Left lung (tissue), 10 donors: Measurements from ENCODE around the gene GLB1L3. TPM values are rescaled to one million over a fixed set of nuclear protein-coding genes. Genes with fewer than 3 reads are reported as not detected.
A peak's percentile ranks its signal among the peaks of the same experiment; 100 is the strongest.

Source experiments
- ATAC-seq: fragments of 200-7000 bp; cut with Tn5 transposase; one replicate; pipeline ENCODE4 v1.9.1; 2020; ENCODE audit warnings: moderate library complexity
- DNase-seq, 4 donors: peaks; one replicate each; pipeline ENCODE4 v3.0.0-alpha.2; 2013 to 2020
- H3K27ac ChIP-seq, 2 donors: fragments of 200-600 bp; sonication (generic) in 1 of 2; one replicate each; pipeline versions ENCODE4 v1.5.0 to v1.8.0; 2020 to 2021
- H3K27me3 ChIP-seq, 2 donors: fragments of 200-600 bp; sonication (generic) in 1 of 2; one replicate each; pipeline versions ENCODE4 v1.5.0 to v1.8.0; 2020 to 2021
- H3K36me3 ChIP-seq, 2 donors: fragments of 200-600 bp; sonication (generic) in 1 of 2; one replicate each; pipeline versions ENCODE4 v1.5.0 to v1.8.0; 2020 to 2021
- H3K4me1 ChIP-seq, 2 donors: fragments of 200-600 bp; one replicate each; pipeline ENCODE4 v1.8.0; 2021
- H3K4me3 ChIP-seq, 2 donors: fragments of 200-600 bp; sonication (generic) in 1 of 2; one replicate each; pipeline versions ENCODE4 v1.5.0 to v1.8.0; 2020 to 2021; ENCODE audit warnings: mild to moderate bottlenecking in 1 of 2
- H3K9me3 ChIP-seq, 2 donors: fragments of 200-600 bp; sonication (generic) in 1 of 2; one replicate each; pipeline versions ENCODE4 v1.5.0 to v1.8.0; 2020 to 2021
- intact Hi-C, 2 donors: fragments of 100-400 bp; cut with DNase I; formaldehyde crosslinking; loops; one replicate each; pipeline versions ENCODE4 v1.11.2 to v1.14.2; 2022
- polyA plus RNA-seq, 6 donors: library from polyadenylated mRNA; unstranded; fragments of 120-200 nt; gene quantifications; one replicate each; pipeline ENCODE4 v1.2.1, GENCODE V29; 2013; ENCODE audit not compliant: insufficient read length in 6 of 6
- total RNA-seq, 2 donors: library from RNA; stranded (reverse); fragmentation: NEBNext Ultra II Directional; extraction: Animal tissue kit (Norgen Biotek cat#: 25700); gene quantifications; one replicate each; pipeline ENCODE4 v1.2.1, GENCODE V29; 2021
- TF ChIP-seq, protein P1 (sequence below), 2 donors: fragments of 200-600 bp; sonication (generic) in 1 of 2; IDR thresholded peaks; one replicate each; pipeline versions ENCODE4 v1.5.0 to v1.8.0; 2021; ENCODE audit warnings: antibody characterized with exemption in 2 of 2
- donor health status: DM: no; HTN: yes; CAD: no.
- donor health status: DM: no; HTN: no; CAD: no.

The GLB1L3 gene
- total and polyA plus RNA-seq, 8 donors, result 0.10 to 0.29 (median 0.15) TPM; not detected in 2

DNA sequence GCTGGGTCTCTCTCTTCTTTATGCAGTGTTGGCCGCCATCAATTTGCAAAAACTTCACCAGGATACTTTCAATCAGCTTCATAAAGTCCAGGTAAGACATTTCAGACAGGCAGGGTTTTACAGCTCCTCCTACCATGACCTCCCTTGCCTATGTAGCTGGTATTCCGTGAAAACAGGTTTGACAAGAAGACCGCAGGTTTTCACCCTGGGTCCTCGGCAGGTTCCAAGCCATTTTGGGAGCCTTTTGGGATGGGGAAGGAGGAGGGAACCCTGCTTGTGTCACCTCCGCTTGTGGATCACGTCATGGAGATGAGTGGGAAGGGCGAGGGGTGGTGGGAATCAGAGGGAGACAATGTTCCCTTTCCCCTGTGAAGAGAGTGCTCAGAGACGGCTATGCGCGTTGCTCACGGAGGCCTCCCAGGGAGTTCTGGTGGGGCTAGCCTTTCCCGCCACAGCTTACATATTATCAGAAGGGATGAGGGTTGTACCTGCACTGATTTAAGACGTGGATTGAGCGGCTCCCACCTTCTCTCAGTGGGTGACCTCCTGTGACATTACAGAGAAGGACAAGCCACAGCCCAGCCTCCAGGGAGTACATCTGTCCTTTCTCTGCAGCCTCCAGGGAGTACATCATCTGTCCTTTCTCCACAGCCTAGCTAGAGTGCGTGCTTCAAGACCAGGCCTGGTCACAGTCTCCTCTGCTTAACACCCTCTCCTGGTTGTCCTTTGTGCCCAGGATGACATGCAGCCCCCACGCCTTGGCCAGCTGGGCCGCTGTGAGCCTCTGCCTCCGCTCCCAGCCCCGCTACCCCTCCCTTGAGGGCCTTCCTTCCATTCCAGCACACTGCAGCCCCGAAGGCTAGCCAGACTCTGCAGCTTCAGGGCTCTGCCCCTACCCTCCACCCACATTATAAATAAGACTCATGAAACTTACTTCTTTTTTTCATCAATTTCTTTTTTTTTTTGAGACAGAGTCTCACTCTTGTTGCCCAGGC is 17.2 kb downstream of the GLB1L3 start:
- TF ChIP-seq, protein P1, sequence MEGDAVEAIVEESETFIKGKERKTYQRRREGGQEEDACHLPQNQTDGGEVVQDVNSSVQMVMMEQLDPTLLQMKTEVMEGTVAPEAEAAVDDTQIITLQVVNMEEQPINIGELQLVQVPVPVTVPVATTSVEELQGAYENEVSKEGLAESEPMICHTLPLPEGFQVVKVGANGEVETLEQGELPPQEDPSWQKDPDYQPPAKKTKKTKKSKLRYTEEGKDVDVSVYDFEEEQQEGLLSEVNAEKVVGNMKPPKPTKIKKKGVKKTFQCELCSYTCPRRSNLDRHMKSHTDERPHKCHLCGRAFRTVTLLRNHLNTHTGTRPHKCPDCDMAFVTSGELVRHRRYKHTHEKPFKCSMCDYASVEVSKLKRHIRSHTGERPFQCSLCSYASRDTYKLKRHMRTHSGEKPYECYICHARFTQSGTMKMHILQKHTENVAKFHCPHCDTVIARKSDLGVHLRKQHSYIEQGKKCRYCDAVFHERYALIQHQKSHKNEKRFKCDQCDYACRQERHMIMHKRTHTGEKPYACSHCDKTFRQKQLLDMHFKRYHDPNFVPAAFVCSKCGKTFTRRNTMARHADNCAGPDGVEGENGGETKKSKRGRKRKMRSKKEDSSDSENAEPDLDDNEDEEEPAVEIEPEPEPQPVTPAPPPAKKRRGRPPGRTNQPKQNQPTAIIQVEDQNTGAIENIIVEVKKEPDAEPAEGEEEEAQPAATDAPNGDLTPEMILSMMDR (IDR thresholded peaks at IDR 0.05), result no peak
- Histone ChIP-seq H3K27me3 (no peaks in the 10 kb centered on the region), H3K4me1 (no peaks in the 10 kb centered on the region), H3K36me3 (no peaks in the 10 kb centered on the region), H3K4me3 (no peak overlapping the region), H3K27ac (no peak overlapping the region), H3K9me3 (no peaks in the 10 kb centered on the region)
- intact Hi-C loops, result no loop called here
- ATAC-seq, result no peak
- no peak for DNase-seq

DNA sequence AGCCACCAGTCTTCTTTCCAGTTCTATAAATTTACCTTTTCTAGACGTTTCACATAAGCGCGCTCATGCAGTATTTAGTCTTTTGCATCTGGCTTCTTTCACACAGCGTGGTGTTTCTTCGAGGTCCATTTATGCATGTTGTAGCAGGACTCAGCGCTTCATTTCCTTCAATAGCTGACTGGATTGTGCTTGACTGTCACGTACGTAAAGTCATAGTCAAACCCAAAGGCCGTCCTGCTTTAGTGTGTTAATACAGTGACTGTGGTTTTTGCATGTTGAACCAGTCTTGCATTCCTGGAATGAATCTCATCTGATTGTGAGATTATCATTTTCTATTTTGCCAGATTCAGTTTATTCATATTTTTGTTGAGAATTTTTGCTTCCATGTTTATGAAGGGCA is 18.5 kb downstream of the GLB1L3 start:
- intact Hi-C loops, result no loop called here

DNA sequence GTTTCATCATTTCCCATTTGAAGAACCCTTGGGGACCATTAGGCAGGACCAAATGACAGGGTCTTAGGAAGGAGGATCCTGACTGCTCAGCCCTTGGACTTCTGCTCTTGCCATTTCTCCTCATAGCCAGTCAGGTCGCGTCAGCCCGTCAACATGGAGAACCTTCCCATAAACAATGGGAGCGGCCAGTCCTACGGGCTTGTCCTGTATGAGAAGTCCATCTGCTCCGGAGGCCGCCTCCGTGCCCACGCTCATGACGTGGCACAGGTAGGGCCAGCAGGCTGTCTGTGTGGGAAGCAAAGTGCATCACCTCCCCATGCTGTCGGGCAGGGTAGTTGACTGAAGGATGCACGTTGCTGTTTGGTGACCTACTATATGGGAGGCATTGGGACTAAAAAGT is 36.0 kb downstream of the GLB1L3 start:
- ATAC-seq (no peak), DNase-seq (peak in 1 of 4 donors; percentile 69)
- no peaks in the 10 kb centered on the region for H3K36me3 ChIP-seq
- H3K27ac ChIP-seq, result no peak overlapping the region
- intact Hi-C loops, result no loop called here
- no peaks in the 10 kb centered on the region for H3K27me3 ChIP-seq
- H3K4me3 ChIP-seq, result no peak overlapping the region
- H3K9me3 ChIP-seq, result peaks cover 0 to 6% of the 10 kb centered on the region in 2 donors
- TF ChIP-seq, protein P1 (IDR thresholded peaks at IDR 0.05), result no peak
- H3K4me1 ChIP-seq, result no peaks in the 10 kb centered on the region

More for the DNA sequence above, 18.5 kb downstream of the GLB1L3 start:
- DNase-seq (no peak), ATAC-seq (no peak)
- Histone ChIP-seq H3K36me3 (no peaks in the 10 kb centered on the region), H3K9me3 (no peaks in the 10 kb centered on the region), H3K4me3 (no peak overlapping the region), H3K27me3 (no peaks in the 10 kb centered on the region), H3K27ac (no peak overlapping the region), H3K4me1 (no peaks in the 10 kb centered on the region)
- TF ChIP-seq, protein P1 (IDR thresholded peaks at IDR 0.05), result no peak

DNA sequence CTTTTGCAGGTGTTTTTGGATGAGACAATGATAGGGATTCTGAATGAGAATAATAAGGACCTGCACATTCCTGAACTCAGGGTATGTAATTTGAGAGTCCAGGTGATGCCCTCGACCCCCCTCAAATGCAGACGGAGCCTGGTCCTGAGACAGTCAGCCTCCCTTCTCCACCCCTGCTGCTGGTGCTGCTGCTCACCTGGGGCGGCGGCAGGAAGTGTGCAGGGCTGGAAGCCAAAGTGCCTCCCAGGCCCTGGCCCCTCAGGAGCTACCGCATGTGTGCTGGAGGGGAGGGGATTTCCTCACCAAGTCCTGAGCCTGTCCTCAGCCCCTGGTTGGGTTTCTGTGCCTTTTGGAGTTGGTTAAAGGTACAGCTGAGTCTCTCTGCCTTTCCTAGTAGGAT is 36.6 kb downstream of the GLB1L3 start:
- DNase-seq, result peak in 1 of 4 donors; percentile 65
- Histone ChIP-seq H3K4me1 (no peaks in the 10 kb centered on the region), H3K36me3 (no peaks in the 10 kb centered on the region), H3K4me3 (no peak overlapping the region), H3K9me3 (peaks cover 0 to 9% of the 10 kb centered on the region in 2 donors), H3K27me3 (no peaks in the 10 kb centered on the region), H3K27ac (no peak overlapping the region)
- ATAC-seq, result no peak
- TF ChIP-seq, protein P1 (IDR thresholded peaks at IDR 0.05), result no peak
- intact Hi-C loops, result no loop called here

DNA sequence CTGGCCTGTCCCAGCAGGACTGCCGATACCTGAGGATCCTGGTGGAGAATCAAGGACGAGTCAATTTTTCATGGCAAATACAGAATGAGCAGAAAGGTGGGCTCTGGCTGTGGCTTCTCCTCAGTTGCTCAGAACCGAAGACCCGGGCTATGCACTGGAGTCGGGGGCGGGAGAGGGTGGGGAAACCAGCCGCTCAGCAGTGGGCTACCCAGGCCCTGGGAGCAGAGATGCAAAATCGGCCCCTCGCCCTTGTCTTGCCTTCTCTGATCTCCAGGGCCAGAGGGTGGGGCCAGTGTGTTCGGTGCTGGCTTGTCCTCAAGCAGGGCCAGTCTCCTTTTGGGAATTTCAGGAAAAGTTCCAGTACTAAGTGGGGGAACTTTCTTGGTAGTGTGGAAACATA is 37.2 kb downstream of the GLB1L3 start:
- no peak overlapping the region for H3K27ac ChIP-seq
- peaks cover 0 to 9% of the 10 kb centered on the region in 2 donors for H3K9me3 ChIP-seq
- H3K4me1 ChIP-seq, result no peaks in the 10 kb centered on the region
- intact Hi-C loops, result no loop called here
- TF ChIP-seq, protein P1 (IDR thresholded peaks at IDR 0.05), result no peak
- peak in 1 of 4 donors; percentile 68 for DNase-seq
- H3K4me3 ChIP-seq, result no peak overlapping the region
- H3K36me3 ChIP-seq, result no peaks in the 10 kb centered on the region
- no peaks in the 10 kb centered on the region for H3K27me3 ChIP-seq
- ATAC-seq, result no peak
